GM12878 (cell line): ENCODE measurements around the gene JTB. TPM values are rescaled to one million over a fixed set of nuclear protein-coding genes. Genes with fewer than 3 reads are reported as not detected.

ENCODE experiments used
- ATAC-seq: fragments of 200-7000 bp; cut with Tn5 transposase; 3 replicates; pipeline ENCODE4 v1.9.1; 2020; ENCODE audit warnings: mild to moderate bottlenecking, moderate library complexity
- BruUV-seq: library from RNA; stranded (reverse); fragments of 400-500 nt; replicated peaks from 2 replicates; lab custom pipeline; 2021; lab: Mats Ljungman, UMichigan
- CTCF ChIA-PET: fragments of 300-600 bp; sonication (Branson Sonifier 250); formaldehyde crosslinking; extraction: SDS; loops from one replicate; lab custom pipeline; 2021; ENCODE audit warnings: inconsistent platforms; lab: Yijun Ruan, JAX
- POLR2A ChIA-PET: fragments of 350-600 bp; formaldehyde crosslinking; extraction: SDS; loops from one replicate; lab custom pipeline; 2021; ENCODE audit warnings: inconsistent platforms; lab: Charles Lee
- RAD21 ChIA-PET: fragments of 300-600 bp; sonication (Branson Sonifier 250); formaldehyde crosslinking; loops from one replicate; lab custom pipeline; 2023; ENCODE audit warnings: antibody characterized with exemption; ENCODE audit not compliant: unreplicated experiment; lab: Charles Lee
- SMC1A ChIA-PET: fragments of 300-600 bp; sonication (Branson Sonifier 250); formaldehyde crosslinking; loops from one replicate; lab custom pipeline; 2023; ENCODE audit not compliant: unreplicated experiment, uncharacterized antibody; lab: Charles Lee
- DNase-seq: peaks from one replicate; pipeline ENCODE4 v3.0.0-alpha.2; 2011; ENCODE audit warnings: low read depth, low spot score
- FAIRE-seq: peaks from 3 replicates; lab custom pipeline; 2011; peaks lifted over from hg19 to GRCh38; lab: Jason Lieb, UNC
- H2AFZ ChIP-seq: 2 replicates; pipeline ENCODE4 v1.6.0; 2011; ENCODE audit warnings: low read depth, low read length, control low read depth; ENCODE audit not compliant: control insufficient read depth
- H3K27ac ChIP-seq: 2 replicates; pipeline ENCODE4 v1.5.1; 2011; ENCODE audit warnings: control low read depth; ENCODE audit not compliant: control insufficient read depth, insufficient read depth
- H3K27me3 ChIP-seq, 2 experiments: replicated peaks in 1 of 2; 2 replicates each; pipeline versions ENCODE4 v1.6.0 to v1.6.1; 2011; ENCODE audit warnings: low read length in 1 of 2; ENCODE audit not compliant: control insufficient read depth in 2 of 2, insufficient read depth in 2 of 2
- H3K36me3 ChIP-seq, 2 experiments: 2 replicates each; pipeline ENCODE4 v1.5.1; 2011; ENCODE audit warnings: low read length in 1 of 2; ENCODE audit not compliant: control insufficient read depth in 2 of 2, insufficient read depth in 2 of 2
- H3K4me1 ChIP-seq: 2 replicates; pipeline ENCODE4 v1.6.1; 2011; ENCODE audit warnings: mild to moderate bottlenecking, low read length, moderate library complexity, mixed read lengths; ENCODE audit not compliant: control insufficient read depth, insufficient read depth
- H3K4me2 ChIP-seq: 2 replicates; pipeline ENCODE4 v1.6.0; 2011; ENCODE audit warnings: control low read depth; ENCODE audit not compliant: control insufficient read depth, insufficient read depth
- H3K4me3 ChIP-seq: fragments of 200-600 bp; sonication (generic); 2 replicates; pipeline ENCODE4 v1.5.1; 2016
- H3K79me2 ChIP-seq: 2 replicates; pipeline ENCODE4 v1.6.0; 2011; ENCODE audit warnings: low read length; ENCODE audit not compliant: control insufficient read depth, insufficient read depth
- H3K9ac ChIP-seq: 2 replicates; pipeline ENCODE4 v1.8.0; 2011; ENCODE audit warnings: low read length, control low read depth, mixed read lengths; ENCODE audit not compliant: control insufficient read depth, insufficient read depth
- H3K9me3 ChIP-seq: replicated peaks from 3 replicates; pipeline ENCODE4 v1.5.1; 2011; ENCODE audit warnings: mild to moderate bottlenecking, low read length; ENCODE audit not compliant: control insufficient read depth, insufficient read depth
- H4K20me1 ChIP-seq: 2 replicates; pipeline ENCODE4 v1.6.0; 2011; ENCODE audit not compliant: control insufficient read depth, insufficient read depth
- HDAC2 ChIP-seq: fragments of 200-600 bp; sonication (generic); IDR thresholded peaks from 2 replicates; pipeline ENCODE4 v1.6.1; 2017
- IKZF2 ChIP-seq, 2 experiments: fragments of 450-650 bp; IDR thresholded peaks; 2 replicates each; pipeline ENCODE4 v1.6.1; 2017; ENCODE audit warnings: mild to moderate bottlenecking in 2 of 2, moderate library complexity in 2 of 2
- IRF4 ChIP-seq: IDR thresholded peaks from 2 replicates; pipeline ENCODE4 v1.6.1; 2011; ENCODE audit warnings: low read depth, low read length
- KAT2A ChIP-seq: conservative IDR thresholded peaks from 2 replicates; pipeline ENCODE4 v1.6.1; 2011; ENCODE audit warnings: low read depth, low read length; ENCODE audit not compliant: control insufficient read depth
- MLLT1 ChIP-seq: fragments of 450-650 bp; IDR thresholded peaks from 2 replicates; pipeline ENCODE4 v1.6.1; 2016; ENCODE audit warnings: mild to moderate bottlenecking
- MYB ChIP-seq: fragments of 150-350 bp; IDR thresholded peaks from 2 replicates; pipeline ENCODE4 v1.6.1; 2014; ENCODE audit warnings: mild to moderate bottlenecking, low read depth, low read length, borderline replicate concordance
- RFX5 ChIP-seq: IDR thresholded peaks from 2 replicates; pipeline ENCODE4 v1.6.1; 2011; ENCODE audit warnings: low read depth, low read length, improper control_type of control experiment
- SIX5 ChIP-seq: IDR thresholded peaks from 2 replicates; pipeline ENCODE4 v1.6.1; 2011; ENCODE audit warnings: mild to moderate bottlenecking, low read depth, low read length, moderate library complexity; ENCODE audit not compliant: severe bottlenecking
- YY1 ChIP-seq: IDR thresholded peaks from 2 replicates; pipeline ENCODE4 v1.6.1; 2011; ENCODE audit warnings: low read depth, mild to moderate bottlenecking, low read length
- WGBS: methylation state at CpG from one replicate; pipeline ENCODE4 v1.1.6; 2016; ENCODE audit warnings: low lambda C conversion rate; ENCODE audit not compliant: insufficient replicate concordance, insufficient coverage; ENCODE audit errors: missing lambda C conversion rate; 5-methylcytosine and 5-hydroxymethylcytosine counted together
- in situ Hi-C: fragments of 300-500 bp; cut with MboI; formaldehyde crosslinking; loops from 9 replicates; pipeline ENCODE4 v1.14.3; 2018; ENCODE audit warnings: mixed read lengths
- intact Hi-C: fragments of 100-400 bp; cut with micrococcal nuclease; formaldehyde crosslinking; loops from one replicate; pipeline ENCODE4 v1.14.2; 2022; ENCODE audit not compliant: unreplicated experiment
- polyA plus RNA-seq, 11 experiments: library from polyadenylated mRNA; depleted of rRNA in 4 of 11; unstranded in 6 of 11; stranded (reverse) in 5 of 11; fragments of >200 nt; fragmentation: Nextera tagmentation in 4 of 11; fragmentation: Illumina TruSeq in 1 of 11; extraction: Ambion mirVana in 4 of 11; extraction: Trizol in 1 of 11; gene quantifications; 1 replicate in 1 of 11; 2 replicates in 10 of 11; pipeline versions ENCODE4 v1.2.1 to v1.2.3, GENCODE V29; 2011 to 2016; ENCODE audit warnings: inconsistent platforms in 2 of 11, missing spikeins in 2 of 11, low read depth in 1 of 11
- total RNA-seq, 4 experiments: library from RNA; depleted of rRNA in 3 of 4; stranded (reverse); fragments of >200 nt in 3 of 4; fragmentation: Illumina TruSeq in 1 of 4; extraction: Trizol in 1 of 4; gene quantifications; 2 replicates each; pipeline versions ENCODE4 v1.2.1 to v1.2.3, GENCODE V29; 2013 to 2021
- TF ChIP-seq, protein P1 (sequence below): IDR thresholded peaks from 2 replicates; pipeline ENCODE4 v1.6.1; 2012; ENCODE audit warnings: low read depth, low read length, improper control_type of control experiment

The JTB gene
- total and polyA plus RNA-seq, 10 of the 15 experiments (the other 5 are each of a cell fraction or from before 2014, with no cell fraction given) = 25.0 to 298 (median 155) TPM

DNA sequence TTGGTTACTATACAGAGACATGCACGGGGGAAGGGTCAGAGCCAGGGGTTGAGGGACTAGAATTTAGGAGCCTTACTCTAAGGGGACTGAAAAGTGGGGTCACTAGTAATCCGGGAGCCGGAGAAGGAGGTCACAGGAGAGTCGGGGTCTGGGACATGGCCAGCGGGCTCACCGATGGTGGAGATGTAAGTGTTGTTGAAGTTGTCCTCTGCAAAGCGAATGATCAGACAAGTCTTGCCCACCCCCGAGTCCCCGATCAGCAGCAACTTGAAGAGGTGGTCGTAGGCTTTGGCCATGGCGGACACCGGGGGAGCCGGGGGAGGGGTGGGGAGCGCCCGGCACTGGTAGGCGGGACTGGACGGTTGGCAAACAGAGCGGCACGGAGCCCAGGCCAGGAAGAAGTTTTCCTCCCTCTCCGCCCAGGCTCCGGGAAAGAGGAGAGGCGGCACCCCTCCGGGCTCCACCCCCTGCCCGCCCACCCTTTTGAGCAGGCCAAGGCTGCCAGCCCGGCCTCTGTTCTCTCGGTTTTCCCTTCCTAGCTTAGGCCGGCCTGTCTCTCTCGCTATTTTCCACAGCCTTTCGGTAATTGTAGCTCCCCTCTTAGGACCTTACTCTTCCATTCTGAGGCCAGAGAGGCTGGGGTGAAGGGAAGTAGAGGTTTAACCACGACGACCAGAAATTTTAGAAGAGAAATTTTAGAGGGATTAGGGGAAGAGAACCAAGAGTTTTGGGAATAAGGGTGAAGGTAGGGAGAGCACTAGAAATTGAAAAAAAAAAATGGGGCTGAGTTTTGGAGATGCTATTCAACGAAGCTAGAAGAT lies 8.7 kb upstream of the JTB start, which contains the start of gene RAB13:
Gene RAB13 (minus strand): TSS at position 399 of the 821 bp plus-strand sequence. CDS start 103 bp downstream, at position 296.
- RAD21 ChIA-PET = interaction anchor here (0.7 to 5.7 kb wide), 37 partner anchors 9 to 414 kb away, joined by 3 to 42 read pairs (median 4); partner anchors contain the start of genes CHTOP, CREB3L4, DENND4B and GATAD2B
- FAIRE-seq = no peak

More for the DNA sequence above, 8.7 kb upstream of the JTB start, which contains the start of gene RAB13:
- no peaks in the 10 kb centered on the region for H3K9me3 ChIP-seq
- DNase-seq = no peak
- H3K4me1 ChIP-seq = peaks cover 5% of the 10 kb centered on the region
- 13% methylated on average over 14 of the region's 32 CpGs for WGBS
- peaks cover 7% of the 10 kb centered on the region for H3K79me2 ChIP-seq
- CTCF ChIA-PET = interaction anchor here (0.6 to 6.6 kb wide), 48 partner anchors 8 to 643 kb away, joined by 3 to 85 read pairs (median 6); partner anchors contain the start of genes CREB3L4, DENND4B, GATAD2B and JTB
- no peak for TF ChIP-seq RFX5
- no peak for TF ChIP-seq MYB
- 0 out of 2 replicates have a peak, but pooled peaks have one; percentile 14 for TF ChIP-seq YY1
- TF ChIP-seq, protein P1, sequence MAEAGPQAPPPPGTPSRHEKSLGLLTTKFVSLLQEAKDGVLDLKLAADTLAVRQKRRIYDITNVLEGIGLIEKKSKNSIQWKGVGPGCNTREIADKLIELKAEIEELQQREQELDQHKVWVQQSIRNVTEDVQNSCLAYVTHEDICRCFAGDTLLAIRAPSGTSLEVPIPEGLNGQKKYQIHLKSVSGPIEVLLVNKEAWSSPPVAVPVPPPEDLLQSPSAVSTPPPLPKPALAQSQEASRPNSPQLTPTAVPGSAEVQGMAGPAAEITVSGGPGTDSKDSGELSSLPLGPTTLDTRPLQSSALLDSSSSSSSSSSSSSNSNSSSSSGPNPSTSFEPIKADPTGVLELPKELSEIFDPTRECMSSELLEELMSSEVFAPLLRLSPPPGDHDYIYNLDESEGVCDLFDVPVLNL = no peak
- peak; percentile 8; the same call in 1 of the 2 replicates for TF ChIP-seq MLLT1
- TF ChIP-seq IRF4 = no peak
- no peak for TF ChIP-seq HDAC2
- no peak for TF ChIP-seq KAT2A
- TF ChIP-seq SIX5 = no peak
- TF ChIP-seq IKZF2 (IDR thresholded peaks at IDR 0.05) = peak in 1 of 2 experiments; percentile 8; a peak in 1 of 4 replicates
- H4K20me1 ChIP-seq = no peaks in the 10 kb centered on the region
- peak; percentile 30 for ATAC-seq
- peak within 1 kb of the TSS; percentile 60 for H3K9ac ChIP-seq
- no peaks in the 10 kb centered on the region for H3K36me3 ChIP-seq
- peak within 1 kb of the TSS; percentile 89 for H2AFZ ChIP-seq
- BruUV-seq = no TSS peak
- peak within 1 kb of the TSS; percentile 51 for H3K4me2 ChIP-seq
- POLR2A ChIA-PET = interaction anchor here (0.6 to 2.7 kb wide), 13 partner anchors 9 to 415 kb away, joined by 3 to 21 read pairs (median 4); partner anchors contain the start of genes CREB3L4, JTB, SLC27A3 and SLC39A1
- intact Hi-C loops = loop anchor here (1.0 to 2.0 kb wide), 5 partner anchors 63 to 315 kb away; partner anchors contain the start of genes GATAD2B, ILF2 and NPR1
- SMC1A ChIA-PET = interaction anchor here (0.5 to 5.2 kb wide), 41 partner anchors 8 to 475 kb away, joined by 3 to 46 read pairs (median 4); partner anchors contain the start of genes CREB3L4, DENND4B, GATAD2B and INTS3
- H3K4me3 ChIP-seq = peak within 1 kb of the TSS; percentile 80
- in situ Hi-C loops = loop anchor here (5.0 to 10.0 kb wide), 2 partner anchors 191 to 309 kb away; partner anchors contain the start of gene NPR1
- no peak within 1 kb of the TSS; the same call in 1 of the 2 replicates for H3K27ac ChIP-seq
- no peaks in the 10 kb centered on the region for H3K27me3 ChIP-seq
